GM19452 (cell line): Measurements from ENCODE around the gene DAB2IP.

Source experiments
- ATAC-seq: cut with Tn5 transposase; IDR thresholded peaks from one replicate; pipeline ENCODE4 v1.9.1; 2021; ENCODE audit not compliant: unreplicated experiment

Gene DAB2IP

DNA sequence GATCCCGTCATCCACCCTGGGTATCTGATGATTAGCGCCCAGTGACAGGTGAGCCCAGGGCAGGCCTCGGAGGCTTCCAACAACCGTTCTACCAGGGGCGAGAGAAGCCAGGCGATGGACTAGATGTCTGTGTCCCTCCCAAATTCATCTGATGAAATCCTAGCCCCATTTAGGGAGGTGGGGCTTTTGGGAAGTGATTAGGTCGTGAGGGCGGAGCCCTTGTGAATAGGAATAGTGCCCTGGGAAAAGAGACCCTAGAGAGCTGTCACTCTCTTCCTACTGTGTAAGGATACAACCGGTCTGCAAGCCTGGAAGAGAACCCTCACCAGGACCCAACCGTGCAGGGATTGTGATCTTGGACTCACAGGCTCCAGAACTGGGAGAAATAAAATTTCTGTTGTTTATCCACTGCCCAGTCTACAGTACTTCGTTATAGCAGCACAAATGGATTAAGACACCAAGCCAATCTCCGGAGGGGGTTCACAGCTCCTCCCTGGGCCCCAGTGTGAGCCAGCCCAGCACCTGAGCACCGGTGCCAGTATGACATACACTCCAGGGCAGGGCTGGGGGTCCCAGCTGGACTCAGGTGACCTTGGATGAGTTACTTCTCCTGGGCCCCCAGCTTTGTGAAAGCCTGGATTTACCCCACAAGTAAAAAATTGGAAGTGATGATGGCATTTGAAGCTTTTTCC lies 162.2 kb downstream of the DAB2IP start:
- no peak for ATAC-seq

DNA sequence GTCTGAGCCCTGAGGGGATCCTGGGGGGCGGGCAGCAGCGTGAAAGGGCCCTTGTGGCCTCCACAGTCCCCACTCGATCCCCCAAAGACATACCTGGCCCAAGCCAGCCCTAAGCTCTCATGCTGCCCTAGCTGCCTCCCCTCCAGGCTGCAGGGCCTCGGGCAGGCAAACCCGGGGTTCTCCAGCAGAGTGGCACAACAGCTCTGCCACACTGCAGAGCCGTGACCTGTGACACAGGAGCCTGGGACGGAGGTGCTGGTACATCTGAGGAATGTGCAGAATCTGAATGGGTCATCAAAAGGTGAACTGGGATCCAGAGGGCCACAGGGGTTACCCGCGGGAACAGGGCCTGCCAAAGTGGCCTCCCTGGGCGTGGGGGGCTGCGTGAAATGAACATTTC lies 163.2 kb downstream of the DAB2IP start:
- ATAC-seq: no peak

DNA sequence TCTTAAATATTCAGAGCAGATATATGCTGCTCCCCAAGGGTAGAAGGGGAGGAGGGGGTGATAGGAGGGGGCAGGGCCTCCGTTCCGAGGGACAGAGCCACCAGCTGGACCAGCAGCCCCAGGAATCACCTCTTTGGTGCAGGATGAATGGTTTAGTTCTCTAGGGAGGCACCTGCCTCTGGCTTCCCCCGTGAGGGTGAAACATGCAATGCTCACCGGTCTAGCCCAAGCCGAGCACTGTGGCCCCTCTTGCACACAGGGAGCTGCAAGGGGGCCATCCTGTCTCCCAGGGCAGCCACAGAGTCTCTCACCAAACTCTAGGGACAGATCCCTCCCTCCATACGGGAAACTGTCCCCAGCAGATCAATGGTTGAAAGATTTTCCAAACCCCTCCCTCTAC lies 163.7 kb downstream of the DAB2IP start:
- no peak for ATAC-seq

DNA sequence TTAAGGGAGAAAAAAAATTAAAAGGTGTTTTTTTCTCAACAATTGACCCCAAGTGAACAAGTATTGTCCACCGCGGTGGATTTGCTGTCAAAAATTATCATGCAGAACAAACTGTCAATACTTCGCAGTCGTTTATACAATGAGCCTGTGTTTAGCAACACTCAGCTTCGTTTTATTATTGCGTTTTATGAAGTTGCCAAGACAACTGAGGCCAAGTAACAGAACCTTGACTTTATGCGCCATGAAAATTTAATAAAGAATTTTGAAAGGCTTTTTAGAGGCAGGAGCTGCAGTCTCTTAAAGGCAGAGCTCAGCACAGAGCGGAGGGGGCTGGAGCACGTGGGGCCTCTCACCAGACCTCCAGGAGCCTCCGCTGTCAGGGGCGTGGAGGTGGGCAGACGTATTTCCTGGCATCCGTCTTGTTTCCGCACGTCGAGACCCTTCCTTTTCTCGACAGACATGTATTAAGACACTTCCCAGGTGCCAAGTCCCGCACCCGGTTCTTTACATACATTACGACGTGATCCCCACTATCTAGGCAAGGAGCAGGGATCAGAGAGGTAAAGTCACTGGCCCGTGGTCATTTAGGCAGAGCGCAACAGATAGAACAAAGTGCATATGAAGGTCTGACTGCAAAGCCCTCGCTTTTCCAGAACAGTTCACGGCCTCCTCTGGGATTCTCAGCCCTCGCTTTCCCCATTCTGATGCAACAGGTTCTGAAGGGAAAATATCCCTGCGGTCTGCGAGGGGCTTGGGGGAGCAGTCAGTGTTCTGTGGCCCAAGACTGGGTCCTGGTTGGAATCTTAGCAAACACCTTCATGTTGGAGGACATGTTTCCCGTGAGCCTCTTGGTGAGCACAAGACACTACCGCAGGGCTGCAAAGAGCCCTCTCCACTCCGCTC lies 164.4 kb downstream of the DAB2IP start:
- ATAC-seq: no peak

DNA sequence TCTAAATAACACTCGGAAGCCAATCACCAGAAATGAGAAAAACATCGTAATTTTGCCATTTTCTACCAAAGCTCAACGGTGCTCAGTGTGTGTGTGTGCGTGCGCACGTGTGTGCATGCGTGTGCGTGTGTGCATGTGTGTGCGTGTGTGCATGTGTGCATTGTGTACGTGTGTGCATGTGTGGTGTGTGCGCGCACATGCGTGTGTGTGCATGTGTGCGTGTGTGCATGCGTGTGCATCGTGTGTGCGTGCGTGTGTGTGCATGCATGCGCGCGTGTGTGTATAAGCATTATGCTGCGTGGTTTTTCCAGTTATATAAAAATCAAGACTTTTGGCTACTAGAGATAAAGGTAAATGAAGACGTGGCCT lies 165.0 kb downstream of the DAB2IP start:
- no peak for ATAC-seq

DNA sequence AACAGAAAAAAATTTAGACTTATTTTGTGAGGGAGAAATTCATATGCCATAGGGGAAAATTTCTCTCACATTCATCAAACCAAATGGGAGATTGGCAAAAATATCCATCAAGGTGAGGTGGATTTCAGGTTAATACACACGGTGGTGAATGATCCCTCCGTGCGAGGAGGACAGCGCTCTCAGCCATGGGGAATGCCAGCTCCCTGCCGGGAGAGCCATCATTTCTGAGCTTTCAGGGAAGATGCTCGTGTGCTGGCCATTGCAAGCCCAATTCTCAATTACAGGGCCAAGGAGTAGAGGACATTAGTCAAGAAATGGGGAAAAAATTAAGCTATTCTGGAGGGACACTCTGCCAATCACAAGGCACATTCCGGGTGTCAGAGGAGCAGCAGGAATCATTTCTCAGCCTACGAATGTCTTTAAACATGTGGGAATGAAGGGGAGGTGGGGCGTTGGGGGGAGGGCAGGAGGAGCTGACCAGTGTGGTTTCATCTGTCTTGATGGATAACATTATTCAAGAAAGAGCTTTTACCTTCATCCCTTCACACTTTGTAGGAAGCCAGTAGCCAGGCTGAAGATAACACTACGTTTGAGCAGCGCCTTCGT lies 165.5 kb downstream of the DAB2IP start:
- no peak for ATAC-seq

DNA sequence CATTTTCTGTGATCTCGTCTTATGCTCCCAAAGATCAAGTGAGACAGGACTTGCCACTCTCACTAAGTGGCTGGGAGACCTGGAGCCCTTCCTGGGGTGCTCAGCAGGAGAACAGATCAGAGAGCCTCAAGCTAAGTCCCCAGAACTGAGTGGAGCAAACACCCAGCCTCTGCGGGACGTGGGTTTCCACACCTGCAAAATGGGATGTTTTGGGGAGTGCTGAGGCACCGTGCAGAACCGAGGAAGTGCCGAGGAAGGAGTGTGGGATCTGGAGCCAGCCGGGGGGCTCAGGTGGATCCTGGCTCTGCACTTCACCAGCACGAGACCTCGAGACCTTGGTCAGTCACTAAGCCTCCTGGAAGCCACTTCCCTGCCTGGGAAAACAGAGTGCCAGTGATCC lies 166.0 kb downstream of the DAB2IP start:
- ATAC-seq: no peak

DNA sequence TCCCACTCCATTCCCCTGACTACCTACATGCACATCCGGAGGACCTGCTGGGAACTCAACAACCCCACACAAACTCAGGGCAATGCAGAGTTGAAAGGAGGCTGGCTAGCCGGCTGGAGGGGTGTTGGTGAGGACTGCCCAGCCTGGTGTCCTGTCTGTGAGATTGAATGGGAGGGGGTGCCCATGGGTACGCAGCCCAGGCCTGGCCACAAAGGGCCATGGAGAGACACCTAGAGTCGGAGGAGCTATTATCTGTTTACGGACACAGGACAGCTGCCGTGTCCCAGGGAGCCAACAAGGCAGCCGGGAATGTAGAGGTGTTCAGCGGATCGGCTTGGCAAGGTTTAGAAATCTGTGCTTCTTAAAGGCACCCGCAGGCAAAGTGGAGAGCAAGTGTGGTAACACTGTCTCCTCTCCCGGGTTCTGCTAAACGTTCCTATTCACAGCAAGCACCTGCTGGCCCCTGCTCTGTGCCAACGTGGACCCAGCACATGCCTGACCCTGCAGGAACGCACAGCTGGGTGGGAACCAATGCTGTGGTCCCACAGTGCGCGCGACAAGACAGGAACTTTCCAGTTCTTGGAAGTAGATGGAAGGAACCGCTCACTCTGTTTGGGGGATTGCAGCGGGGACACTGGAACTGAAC lies 166.7 kb downstream of the DAB2IP start:
- no peak for ATAC-seq

DNA sequence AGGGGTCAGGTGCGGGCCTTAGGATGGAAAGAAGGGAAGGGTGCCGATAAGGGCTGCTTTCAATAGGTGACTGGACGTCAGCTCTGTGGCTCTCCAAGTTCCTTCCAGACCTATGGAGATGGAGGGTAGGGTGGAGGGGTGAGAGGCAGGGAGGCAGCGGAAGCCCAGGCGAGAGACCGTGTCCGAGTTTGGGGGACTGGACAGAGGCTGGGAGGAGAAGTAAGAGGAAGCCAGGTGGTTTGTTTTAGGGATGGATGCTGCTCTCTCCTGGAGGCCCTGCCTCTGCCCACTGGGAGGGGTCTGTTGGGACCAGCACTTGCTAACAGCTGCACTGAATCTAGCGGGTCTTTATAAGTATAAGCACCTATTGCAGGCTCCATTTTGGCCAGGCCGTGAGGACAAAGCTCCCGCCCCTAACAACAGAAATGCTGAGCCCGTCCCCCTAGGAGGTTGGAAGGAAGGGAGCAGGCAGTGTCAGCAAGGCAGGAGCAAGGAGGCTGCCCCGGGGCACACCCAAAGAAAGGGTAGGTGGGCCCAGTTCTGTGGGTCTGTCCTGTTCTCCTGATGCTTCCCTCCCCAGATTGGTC lies 167.5 kb downstream of the DAB2IP start:
- ATAC-seq: no peak

DNA sequence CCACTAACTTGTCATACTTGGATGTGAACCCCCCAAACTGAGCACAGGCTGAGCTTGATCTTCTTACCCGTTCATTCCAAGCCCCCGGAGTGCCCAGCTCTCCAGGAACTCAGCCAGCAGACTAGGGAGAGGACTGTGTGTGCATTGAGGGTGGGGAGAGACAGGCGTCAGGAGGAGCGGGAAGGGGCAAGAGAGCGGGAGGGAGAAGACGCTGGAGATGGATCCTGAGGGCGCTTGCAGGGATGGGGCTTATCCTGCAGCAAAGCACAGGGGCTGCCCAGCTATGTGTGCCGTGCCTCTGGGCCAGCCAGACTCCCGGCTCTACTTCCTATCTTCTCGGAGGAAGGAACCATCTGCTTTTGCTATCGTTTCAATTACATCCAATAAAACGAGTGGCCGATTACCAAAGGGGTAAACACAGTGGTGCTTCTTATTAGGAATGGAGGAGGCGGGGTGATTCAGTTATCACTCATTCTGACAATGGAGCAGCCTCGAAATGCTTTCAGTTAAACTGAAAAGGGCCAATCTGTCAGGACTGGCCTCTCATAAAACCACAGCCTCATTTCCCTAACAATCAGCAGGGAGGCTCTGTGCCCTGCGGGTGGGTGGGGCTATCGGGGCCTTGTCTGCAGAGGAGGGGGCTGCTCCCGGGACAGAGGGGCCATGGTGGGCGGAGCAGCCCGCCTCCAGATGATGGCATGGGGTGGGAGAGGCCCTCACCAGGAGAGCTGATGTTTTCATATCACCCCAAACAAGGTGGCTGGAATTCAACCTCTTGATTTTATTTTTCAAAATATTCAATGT lies 168.2 kb downstream of the DAB2IP start:
- ATAC-seq: no peak

DNA sequence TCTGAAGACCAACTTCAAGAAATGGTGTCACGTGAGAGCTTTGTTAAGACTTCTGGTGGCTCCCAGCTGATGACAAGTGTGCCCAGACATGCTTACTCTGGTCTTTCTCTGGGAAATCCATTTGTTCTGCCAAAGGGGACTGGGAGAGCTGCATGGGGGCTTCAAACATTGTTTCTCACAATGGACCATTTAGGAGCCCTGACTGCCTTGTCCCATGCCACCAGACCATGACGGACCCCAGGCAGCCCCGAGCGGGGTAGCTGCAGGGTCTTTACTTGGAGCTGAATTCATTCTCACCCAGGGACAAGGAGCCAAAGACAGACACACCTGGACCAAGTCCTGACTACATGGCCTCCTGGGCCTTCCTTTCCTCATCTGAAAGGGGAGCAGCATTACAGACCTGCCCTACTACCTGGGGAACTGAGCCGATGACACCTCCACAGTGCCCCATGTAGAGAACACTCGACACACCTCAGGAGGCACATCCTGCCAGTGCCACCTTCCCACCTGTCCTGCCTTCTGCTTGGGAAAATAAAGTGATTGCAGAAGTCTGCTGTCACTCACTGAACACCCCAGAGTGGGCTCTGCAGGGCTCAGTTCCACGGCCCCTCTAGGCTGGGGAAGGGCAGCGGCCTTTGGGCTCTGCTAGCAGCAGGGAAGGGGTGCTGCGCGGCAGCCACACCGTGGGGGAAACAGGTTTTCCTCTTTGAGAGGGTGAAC lies 169.0 kb downstream of the DAB2IP start:
- ATAC-seq: no peak

DNA sequence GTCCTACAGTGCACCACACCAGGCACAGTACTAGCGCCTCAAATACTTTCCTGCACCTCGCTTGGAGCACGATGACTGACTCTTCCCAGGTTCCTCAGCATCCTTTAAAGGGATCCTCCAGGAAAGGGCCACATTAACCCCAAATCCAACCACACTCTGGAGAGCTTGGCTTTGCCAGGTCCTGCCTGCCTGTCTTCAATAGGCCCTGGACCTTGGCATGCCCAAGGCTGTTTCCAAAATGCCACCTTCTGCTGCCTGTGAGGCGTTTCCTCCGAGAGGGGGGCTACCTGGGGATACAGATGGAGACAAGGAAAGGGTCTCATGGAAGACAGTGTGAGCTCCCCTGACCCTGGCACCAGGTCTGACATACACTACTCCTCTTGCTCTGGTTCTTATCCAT lies 169.9 kb downstream of the DAB2IP start:
- no peak for ATAC-seq

DNA sequence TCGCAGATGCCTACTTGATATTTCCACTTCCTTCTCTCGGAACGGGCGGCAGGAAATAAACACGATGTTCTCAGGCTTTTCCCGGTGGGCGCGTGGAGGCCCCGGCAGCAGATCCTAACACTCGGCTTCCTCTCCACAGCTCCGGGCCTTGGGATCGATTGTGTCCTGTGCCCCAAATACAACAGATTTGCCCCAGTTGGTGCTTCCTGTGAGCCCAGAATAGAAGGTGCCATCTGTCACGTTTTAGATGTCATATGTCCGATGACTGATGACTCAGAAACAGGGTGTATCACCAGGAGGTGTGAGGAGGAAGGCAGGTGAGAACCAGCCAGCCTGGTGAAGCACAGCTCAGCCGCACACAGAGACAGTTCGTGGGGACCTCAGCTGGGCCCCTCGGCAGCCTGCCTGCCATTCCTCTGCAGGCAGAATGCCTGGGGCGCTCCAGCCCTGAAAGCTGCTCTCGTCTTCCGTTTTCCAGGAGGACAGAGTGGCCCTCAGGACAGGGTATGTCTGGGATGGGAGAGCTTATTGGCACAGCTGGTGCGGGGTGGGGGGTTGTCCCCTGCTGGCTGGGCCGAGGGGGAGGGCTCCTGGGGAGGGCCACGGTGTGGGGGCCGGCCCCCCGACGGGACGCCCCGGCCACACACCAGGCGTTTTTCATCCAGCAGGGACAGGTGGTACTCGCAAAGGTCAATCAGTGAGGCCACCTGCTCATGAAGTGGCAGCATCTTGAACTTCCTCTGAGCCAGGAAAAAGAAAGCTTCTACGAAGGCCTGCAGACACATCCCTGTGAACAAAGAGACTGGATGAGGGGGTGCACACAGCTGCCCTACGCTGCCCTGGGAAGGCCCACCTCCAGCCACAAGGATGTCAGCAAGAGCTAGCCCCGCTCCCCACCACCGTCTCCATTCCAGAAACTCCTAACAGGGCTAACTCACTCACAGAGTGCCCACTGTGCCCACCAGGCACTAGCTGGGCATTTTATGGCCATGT lies 171.0 kb downstream of the DAB2IP start:
- no peak for ATAC-seq

DNA sequence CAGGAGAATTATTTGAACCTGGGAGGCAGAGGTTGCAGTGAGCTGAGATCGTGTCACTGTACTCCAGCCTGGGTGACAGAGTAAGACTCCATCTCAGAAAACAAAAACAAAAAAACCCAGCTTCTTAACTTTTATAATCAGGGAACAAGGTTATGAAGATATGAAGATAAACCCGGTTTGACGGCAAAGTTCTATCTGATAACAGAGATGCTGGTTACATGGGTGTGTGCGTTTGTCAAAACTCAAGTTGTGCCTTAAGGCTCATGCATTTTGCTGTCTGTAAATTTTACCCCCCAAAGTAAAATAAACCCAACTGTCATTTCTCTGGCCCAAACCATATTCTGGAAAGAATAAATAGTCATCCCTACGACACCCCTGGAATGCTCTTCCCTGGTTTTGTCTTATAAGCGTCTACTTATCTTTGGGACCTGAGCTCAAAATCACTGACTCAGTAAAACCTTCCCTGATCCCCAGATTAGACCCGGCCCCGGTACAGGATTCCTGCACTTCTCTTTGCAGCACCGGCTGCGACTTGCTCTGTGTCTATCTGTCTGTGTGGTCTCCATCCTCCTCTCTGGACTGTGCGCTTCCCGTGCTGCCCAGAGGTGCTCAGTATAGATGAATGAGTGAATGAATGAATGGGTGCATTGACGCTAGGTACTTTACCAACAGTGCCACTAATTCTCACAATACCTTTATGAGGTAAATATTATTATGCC lies 172.2 kb downstream of the DAB2IP start:
- ATAC-seq: no peak

DNA sequence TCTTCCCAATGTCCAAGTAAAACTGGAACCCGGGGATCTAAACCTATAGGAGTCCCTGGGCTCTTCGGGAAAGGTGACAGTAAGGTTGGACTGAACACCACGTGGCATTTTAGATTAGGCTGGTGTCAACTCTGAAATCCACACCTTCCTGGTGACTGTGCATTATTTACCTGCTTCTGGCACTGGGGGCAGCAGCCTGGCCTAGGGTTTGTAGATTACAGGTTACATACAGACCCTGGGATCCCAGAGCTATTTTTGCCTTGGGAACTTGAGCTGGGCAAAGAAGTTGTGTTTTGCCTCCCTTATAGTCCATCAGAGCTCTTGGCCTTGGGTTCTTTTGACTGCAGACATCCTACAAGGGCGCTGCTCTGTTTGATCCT lies 173.2 kb downstream of the DAB2IP start:
- ATAC-seq: no peak

DNA sequence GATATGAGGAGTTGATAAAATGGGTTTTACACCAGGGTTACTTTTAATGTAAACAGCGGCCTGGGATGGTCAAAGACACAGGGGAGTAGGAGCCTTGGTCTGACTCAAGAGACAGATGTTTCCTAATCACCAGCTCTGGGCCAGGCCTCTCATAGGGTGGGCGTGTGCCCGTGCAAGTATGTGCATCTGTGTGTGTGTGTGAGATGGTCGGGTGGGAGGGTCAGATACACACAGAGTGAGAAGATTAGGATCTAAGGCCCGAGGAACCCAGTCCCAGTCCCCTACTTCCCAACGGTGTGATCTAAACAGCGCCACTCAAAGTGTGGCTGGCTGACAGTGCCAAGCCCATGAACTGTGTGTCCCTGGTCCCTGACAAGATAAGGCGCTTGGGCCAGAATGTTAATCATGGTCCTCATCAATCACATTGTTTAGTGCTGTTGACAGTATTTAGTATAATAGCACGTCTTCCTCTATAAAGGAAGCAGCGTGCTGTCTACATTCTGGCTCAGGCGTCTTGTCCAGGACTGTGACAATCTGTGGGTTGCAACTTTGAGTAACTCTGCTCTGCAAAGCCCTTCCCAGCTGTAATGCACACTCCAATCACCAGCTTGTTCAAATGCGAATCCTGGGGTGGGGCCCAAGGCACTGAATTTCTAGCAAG lies 173.7 kb downstream of the DAB2IP start:
- ATAC-seq: no peak

DNA sequence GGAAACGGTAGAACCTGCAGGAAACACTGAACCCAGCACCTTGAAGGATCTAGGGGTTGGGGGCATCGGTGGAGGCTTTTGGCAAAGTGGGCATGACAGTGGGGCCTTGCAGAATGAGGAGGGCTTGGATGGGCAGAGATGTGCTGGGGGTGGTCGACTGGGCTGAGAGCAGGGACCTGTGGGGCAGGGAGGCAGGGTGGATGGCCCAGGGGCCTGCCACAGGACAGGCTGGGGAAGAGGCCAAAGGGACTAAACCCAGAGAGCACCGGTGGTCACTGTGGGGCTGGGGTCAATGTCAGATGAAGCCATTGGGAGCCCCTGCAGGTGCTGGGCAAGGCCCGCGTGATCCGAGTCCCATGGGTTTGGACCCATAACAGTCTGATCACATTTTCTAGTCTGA lies 175.3 kb downstream of the DAB2IP start:
- no peak for ATAC-seq
